Astrocyte (in vitro differentiated cells and primary cell): ENCODE data around the gene CCDC110.

ENCODE experiments used
- EZH2 ChIP-seq: IDR thresholded peaks from 2 replicates; pipeline ENCODE4 v1.6.1; 2012; ENCODE audit warnings: mild to moderate bottlenecking, low read length, inconsistent platforms; ENCODE audit not compliant: insufficient read depth
- TF ChIP-seq, protein P1 (sequence below): IDR thresholded peaks from 2 replicates; pipeline ENCODE4 v1.5.1; 2011; ENCODE audit warnings: low read depth, mild to moderate bottlenecking, inconsistent platforms, low read length, moderate library complexity; ENCODE audit not compliant: insufficient read depth

DNA sequence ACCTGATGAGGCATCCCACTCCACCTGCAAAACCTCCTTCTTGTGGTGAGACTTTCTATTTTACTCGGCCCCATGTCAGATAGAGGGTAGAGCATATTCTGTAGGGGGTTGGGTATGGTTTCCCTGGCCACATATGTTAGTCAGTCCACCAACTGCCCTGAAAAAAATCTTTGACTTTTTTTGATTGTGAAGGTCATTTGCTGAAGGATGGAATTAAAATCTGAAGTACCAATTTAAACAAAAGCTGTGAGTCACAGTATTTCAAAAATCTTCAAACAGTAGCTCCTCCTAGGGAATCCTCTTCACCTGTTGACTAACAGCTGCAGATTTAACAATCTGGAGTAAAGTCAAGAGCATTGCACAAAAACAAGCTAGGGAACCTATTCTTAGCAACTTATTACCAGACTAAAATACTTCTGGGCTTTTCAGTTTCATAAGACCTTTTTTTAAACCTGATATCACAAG lies 8.0 kb upstream of the CCDC110 start:
- no peak for TF ChIP-seq EZH2
- TF ChIP-seq, protein P1, sequence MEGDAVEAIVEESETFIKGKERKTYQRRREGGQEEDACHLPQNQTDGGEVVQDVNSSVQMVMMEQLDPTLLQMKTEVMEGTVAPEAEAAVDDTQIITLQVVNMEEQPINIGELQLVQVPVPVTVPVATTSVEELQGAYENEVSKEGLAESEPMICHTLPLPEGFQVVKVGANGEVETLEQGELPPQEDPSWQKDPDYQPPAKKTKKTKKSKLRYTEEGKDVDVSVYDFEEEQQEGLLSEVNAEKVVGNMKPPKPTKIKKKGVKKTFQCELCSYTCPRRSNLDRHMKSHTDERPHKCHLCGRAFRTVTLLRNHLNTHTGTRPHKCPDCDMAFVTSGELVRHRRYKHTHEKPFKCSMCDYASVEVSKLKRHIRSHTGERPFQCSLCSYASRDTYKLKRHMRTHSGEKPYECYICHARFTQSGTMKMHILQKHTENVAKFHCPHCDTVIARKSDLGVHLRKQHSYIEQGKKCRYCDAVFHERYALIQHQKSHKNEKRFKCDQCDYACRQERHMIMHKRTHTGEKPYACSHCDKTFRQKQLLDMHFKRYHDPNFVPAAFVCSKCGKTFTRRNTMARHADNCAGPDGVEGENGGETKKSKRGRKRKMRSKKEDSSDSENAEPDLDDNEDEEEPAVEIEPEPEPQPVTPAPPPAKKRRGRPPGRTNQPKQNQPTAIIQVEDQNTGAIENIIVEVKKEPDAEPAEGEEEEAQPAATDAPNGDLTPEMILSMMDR, result no peak
